NCI-H128 (cell line): ENCODE results near the gene CSF2.
"Not testable (repeated sequence)": the region's sequence is repeated elsewhere in the genome, so short reads cannot be mapped to it uniquely, and the experiment has no call there.

Experiments
- DNase-seq: peaks from one replicate; lab custom pipeline; 2025; ENCODE audit not compliant: unreplicated experiment; lab: John Stamatoyannopoulos, UW

CSF2 gene

DNA sequence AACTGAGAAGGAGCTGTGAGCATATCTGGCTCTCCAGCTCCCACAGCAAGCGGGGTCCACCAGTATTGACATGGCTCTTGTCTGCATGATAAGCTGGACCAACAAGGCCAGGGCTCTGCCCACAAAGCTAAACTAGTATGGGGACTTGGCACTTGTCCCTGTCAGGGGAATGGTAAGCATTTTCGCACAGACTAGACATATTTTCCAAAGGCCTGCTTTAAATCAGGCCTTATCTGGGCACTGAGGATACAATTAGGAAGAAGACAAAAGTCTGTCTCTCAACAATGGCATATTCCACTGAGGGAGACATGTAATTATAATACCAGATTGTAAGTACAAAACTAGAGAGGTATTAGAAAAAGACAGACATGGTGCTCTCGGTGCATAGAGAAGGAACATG is 32.1 kb downstream of the CSF2 start:
- no peak for DNase-seq

DNA sequence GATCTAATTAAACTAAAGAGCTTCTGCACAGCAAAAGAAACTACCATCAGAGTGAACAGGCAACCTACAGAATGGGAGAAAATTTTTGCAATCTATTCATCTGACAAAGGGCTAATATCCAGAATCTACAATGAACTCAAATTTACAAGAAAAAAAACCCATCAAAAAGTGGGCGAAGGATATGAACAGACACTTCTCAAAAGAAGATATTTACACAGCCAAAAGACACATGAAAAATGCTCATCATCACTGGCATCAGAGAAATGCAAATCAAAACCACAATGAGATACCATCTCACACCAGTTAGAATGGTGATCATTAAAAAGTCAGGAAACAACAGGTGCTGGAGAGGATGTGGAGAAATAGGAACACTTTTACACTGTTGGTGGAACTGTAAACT is 34.9 kb downstream of the CSF2 start:
- DNase-seq = not testable (repeated sequence)

DNA sequence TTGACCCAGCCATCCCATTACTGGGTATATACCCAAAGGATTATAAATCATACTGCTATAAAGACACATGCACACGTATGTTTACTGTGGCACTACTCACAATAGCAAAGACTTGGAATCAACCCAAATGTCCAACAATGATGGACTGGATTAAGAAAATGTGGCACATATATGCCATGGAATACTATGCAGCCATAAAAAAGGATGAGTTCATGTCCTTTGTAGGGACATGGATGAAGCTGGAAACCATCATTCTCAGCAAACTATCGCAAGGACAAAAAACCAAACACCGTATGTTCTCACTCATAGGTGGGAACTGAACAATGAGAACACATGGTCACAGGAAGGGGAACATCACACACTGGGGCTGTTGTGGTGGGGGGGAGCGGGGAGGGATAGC is 35.4 kb downstream of the CSF2 start:
- not testable (repeated sequence) for DNase-seq

DNA sequence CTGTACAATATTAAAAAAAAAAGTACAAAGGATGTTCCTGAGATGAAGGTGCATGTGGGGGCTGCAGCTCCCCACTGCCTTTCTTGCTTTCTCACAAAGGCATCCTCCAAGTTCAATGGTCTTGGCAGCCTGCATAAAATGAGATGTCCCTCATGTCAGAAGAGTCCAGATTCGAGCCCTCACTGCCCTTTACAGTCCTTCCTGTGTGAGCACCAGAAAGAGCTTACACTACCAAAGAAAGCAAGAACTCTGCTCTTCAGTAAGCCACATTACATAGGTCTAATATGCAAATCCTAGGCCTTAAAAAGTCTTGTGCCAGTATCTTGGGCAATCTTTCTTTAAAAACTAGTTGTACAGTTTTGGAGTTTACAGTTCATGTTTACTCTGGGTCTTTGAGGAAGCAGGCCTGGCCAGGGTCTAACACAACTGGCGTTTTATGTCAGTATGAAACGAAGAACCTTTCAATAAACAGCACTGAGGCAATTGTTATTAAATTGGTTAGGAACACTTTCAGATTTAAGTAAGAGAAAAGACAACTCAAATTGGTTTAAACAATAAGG is 36.0 kb downstream of the CSF2 start:
- no peak for DNase-seq

DNA sequence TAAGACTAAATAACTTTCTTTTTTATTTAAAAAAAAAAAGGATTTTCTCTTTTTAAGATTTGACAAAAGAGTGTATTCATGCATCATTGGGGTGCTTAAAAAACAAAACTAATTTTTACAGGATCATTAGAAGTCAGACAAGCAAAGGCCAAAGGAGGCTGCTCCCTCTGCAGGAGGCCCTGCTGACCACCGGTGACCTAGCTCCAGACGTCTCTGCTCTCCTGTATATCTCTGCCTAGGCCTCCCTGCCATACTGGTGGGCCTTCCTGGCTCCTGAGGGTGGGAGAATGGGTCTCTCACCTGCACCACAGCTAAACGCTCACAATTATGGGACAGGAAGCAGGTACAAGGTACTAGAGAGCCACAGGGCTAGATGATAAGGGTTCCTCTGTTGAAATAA is 36.6 kb downstream of the CSF2 start:
- DNase-seq = no peak

DNA sequence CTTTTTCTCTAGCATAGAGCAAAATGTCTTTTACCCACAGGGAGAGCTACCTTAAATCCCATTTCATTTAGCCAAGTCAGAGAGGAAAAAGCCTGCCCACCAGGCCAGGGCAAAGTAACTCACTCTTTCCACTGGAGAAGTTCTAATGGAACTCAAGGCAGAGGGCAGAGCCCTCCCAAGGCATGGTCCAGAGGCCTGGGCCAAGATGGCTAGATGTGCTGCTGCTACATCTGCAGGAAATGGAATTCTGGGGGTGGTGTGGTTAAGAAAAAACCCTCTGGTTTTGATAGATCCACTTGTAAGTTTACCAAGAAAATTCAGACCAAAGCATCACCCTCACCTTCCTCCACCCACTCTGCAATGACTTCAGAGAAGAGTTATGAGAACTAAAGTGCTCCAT is 37.3 kb downstream of the CSF2 start:
- no peak for DNase-seq

DNA sequence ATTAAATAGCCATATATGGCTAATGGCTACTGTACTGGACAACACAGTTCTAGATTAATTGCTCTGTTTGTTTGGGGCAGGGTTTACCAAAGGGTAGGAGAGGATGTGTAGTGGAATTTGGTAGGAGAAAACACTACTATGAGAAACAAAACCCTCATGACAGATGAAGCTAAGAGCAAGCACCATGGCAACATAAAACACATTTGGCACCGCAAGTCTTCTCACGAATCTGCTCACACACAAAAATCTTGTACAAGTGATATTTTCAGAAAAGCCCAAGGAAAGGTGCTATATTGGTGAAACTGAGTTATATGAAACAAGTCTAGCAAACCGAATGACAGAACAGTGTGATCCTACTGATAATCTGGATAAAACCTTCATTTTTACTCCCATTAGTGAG is 38.5 kb downstream of the CSF2 start:
- DNase-seq = no peak

DNA sequence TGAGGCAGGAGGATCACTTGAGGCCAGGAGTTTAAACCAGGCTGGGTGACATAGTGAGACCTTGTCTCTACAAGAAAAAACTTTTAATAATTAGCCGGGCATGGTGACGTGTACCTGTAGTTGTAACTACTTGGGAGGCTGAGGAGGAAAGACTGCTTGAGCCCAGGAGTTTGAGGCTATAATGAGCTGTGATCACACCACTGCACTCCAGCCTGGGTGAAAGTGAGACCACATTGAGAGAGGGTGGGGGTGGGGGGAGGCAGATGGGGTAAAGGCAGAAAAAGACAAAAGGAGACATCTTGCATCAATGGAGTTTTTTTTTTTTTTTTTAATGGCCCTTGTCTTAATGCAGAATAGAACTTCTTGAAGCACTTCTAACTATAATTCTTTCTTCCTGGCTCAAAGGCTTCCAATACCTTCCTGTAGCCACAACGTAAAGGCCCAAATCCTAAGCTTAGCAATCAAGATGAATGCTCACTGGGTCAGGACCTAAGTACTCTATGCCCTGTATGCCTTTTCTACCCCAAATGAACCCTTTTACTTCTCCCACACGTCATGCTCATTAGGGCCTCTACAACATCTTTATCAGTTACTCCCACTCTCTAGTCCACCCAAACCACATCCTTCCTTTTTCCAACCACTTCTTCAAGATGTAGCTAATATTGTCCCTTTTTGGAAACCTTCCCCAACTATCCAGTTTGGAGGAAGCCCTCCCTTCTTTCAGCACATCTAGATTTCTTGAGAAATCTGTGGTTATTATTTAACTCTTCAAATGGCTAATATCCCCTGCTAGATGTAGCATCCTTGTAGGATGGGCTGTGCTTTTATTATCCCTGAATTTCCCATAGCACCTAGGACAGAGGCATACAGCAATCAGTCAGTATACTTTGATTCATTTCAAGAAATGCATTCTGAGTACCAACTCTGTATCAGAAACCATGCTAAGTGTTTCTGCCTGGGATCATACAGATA is 40.8 kb downstream of the CSF2 start:
- DNase-seq = no peak

DNA sequence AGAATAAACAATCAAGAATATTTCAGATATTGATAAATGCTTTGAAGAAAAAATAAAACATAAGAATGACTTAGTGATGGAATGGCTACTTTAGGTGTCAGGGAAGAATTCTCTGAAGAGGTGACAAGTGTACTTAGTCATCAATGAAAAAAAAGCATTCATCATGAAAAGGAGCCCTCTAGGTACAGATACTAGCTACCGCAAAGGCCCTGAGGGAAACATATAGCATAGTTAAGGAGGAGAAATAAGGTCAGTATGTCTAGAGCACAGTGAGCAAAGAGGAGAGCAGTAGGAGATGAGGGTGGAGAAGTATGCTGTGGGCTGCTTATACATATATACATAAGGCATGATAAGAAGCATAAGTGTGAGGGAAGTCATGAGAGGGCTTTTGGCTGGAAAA is 41.8 kb downstream of the CSF2 start:
- DNase-seq = no peak

DNA sequence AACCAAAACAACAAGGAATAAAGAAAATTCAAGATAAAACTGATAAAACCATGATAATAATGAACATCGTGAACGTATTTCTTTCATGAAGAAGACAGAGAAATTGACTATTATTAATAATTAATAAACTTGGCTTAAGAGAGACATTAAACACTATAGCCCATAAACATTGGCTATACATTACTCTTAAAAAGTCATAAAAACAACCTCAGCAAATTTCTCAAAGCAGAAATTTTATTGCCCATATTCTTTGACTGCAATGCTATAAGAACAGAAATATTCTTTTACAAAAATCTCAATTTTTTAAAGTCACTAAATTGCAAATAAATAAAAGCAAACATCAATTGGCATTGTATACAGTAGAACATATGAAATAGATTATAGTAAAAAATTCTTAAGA is 42.5 kb downstream of the CSF2 start:
- no peak for DNase-seq

DNA sequence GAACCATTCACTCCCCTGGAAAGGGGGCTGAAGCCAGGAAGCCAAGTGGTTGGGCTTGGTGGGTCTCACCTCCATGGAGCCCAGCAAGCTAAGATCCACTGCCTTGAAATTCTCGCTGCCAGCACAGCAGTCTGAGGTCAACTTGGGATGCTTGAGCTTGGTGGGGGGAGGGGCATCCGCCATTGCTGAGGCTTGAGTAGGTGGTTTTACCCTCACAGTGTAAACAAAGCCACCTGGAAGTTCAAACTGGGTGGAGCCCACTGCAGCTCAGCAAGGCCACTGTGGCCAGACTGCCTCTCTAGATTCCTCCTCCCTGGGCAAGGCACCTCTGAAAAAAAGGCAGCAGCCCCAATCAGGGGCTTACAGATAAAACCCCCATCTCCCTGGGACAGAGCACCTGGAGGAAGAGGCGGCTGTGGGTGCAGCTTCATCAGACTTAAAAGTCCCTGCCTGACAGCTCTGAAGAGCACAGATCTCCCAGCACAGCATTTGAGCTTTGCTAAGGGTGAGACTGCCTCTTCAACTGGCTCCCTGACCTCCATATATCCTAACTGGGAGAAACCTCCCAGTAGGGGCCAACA is 43.4 kb downstream of the CSF2 start:
- DNase-seq = not testable (repeated sequence)

DNA sequence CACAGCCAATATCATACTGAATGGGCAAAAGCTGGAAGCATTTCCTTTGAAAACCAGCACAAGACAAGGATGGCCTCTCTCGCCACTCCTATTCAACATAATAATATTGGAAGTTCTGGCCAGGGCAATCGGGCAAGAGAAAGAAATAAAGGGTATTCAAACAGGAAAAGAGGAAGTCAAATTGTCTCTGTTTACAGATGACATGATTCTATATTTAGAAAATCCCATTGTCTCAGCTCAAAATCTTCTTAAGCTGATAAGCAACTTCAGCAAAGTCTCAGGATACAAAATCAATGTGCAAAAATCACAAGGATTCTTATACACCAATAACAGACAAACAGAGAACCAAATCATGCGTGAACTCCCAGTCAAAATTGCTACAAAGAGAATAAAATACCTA is 47.1 kb downstream of the CSF2 start:
- DNase-seq = not testable (repeated sequence)

DNA sequence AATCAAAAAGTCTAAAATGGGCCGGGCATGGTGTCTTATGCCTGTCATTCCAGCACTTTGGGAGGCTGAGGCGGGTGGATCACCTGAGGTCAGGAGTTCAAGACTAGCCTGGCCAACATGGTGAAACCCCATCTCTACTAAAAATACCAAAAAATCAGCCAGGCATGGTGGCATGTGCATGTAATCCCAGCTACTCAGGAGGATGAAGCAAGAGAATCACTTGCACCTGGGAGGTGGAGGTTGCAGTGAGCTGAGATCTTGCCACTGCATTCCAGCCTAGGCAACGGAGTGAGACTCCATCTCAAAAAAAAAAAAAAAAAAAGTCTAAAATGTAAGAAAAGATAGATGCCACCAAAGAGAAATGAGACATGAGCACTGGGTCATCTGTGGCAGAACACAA is 49.4 kb downstream of the CSF2 start:
- not testable (repeated sequence) for DNase-seq

DNA sequence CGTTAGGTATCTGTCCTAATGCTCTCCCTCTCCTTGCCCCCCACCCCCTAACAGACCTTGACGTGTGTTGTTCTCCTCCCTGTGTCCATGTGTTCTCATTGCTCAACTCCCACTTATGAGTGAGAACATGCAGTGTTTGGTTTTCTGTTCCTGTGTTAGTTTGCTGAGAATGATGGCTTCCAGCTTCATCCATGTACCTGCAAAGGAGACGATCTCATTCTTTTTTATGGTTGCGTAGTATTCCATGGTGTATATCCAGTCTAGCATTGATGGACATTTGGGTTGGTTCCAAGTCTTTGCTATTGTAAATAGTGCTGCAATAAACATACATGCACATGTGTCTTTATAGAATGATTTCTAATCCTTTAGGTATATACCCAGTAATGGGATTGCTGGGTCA is 50.0 kb downstream of the CSF2 start:
- DNase-seq = not testable (repeated sequence)
